Measurements from ENCODE around the gene GPX7. TPM values are rescaled to one million over a fixed set of nuclear protein-coding genes. Genes with fewer than 3 reads are reported as not detected.

Gene GPX7
- total RNA-seq, 1 experiment from 2014 or later = not detected

DNA sequence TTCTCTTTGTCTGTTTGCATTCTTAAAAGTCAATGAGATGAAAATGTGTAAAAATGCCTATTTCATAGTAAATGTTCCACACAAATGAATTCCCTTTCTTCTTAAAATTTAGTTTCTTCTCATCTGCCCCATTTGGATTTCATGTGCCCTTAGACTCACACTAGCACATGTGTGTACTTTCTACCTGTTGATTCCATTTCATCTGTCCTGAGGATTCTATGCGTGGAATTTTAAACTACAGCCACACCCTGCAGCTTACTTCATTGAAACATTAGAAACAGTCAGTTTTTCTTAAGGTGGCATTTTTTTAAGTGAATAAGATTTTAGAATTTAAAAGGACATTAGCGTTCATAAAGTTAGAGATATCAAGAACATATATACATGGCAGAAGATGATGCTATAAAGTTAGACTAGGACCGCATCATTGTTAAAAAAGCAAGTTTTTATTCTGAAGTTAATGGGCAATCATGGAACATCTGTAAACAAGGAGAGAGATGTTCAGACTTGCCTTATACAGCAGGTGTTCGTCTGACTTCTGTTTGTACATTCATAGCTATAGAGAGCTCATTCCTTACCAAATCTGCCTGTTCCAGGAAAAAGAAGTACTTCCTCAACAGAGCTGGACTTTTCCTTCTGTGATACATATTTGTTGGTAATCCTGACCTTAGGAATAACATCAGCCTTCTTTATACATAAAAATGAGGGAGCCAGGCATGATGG, 45.4 kb upstream of the GPX7 start:
- POLR2A ChIA-PET (ENCODE audit: unreplicated experiment) = no interaction called here
- H3F3A ChIP-seq (ENCODE audit: low read length, unreplicated experiment) = no peaks in the 10 kb centered on the region

DNA sequence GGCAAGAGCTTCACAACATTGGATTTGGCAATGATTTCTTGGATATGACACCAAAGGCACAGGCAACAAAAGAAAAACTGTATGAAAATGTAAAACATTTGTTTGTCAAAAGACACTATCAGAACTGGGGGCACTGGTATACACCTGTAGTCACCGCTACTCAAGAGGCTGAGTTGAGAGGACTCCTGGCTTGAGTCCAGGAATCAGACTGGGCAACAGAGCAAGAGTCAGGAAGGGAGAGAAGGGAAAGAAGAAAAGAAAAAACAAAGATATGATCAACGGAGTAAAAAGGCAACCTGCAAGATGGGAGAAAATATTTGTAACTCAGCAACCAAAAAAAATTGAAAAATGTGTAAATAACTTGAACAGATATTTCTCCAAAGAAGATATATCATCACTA, 43.2 kb upstream of the GPX7 start:
- Histone ChIP-seq H3K36me3 (ENCODE audit: low read depth, low read length) (no peaks in the 10 kb centered on the region), H3K9me3 (ENCODE audit: low read length) (no peaks in the 10 kb centered on the region), H3K9me2 (replicated peaks; ENCODE audit: low read length) (no peaks in the 10 kb centered on the region), H3F3A (ENCODE audit: low read length, unreplicated experiment) (no peaks in the 10 kb centered on the region), H3K4me2 (ENCODE audit: low read length) (no peak overlapping the region), H2AFZ (ENCODE audit: low read length) (no peak overlapping the region), H3K4me1 (ENCODE audit: insufficient read depth, low read length) (no peaks in the 10 kb centered on the region; the same call in 1 of the 2 replicates), H4K20me1 (ENCODE audit: low read length) (no peaks in the 10 kb centered on the region), H3K4me3 (ENCODE audit: low read length) (no peak overlapping the region), H3K27ac (ENCODE audit: low read length) (no peak overlapping the region), H3K9ac (ENCODE audit: low read length) (no peak overlapping the region), H3K79me2 (ENCODE audit: low read length) (no peaks in the 10 kb centered on the region; the same call in 1 of the 2 replicates), H3K27me3 (ENCODE audit: low read length) (no peaks in the 10 kb centered on the region)
- ChIA-PET POLR2A (ENCODE audit: unreplicated experiment) (no interaction called here), CTCF (no interaction called here)
- intact Hi-C loops (cut with micrococcal nuclease) = no loop called here
- DNase-seq (no peak), ATAC-seq (no peak)
- TF ChIP-seq, protein P1, sequence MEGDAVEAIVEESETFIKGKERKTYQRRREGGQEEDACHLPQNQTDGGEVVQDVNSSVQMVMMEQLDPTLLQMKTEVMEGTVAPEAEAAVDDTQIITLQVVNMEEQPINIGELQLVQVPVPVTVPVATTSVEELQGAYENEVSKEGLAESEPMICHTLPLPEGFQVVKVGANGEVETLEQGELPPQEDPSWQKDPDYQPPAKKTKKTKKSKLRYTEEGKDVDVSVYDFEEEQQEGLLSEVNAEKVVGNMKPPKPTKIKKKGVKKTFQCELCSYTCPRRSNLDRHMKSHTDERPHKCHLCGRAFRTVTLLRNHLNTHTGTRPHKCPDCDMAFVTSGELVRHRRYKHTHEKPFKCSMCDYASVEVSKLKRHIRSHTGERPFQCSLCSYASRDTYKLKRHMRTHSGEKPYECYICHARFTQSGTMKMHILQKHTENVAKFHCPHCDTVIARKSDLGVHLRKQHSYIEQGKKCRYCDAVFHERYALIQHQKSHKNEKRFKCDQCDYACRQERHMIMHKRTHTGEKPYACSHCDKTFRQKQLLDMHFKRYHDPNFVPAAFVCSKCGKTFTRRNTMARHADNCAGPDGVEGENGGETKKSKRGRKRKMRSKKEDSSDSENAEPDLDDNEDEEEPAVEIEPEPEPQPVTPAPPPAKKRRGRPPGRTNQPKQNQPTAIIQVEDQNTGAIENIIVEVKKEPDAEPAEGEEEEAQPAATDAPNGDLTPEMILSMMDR (conservative IDR thresholded peaks at IDR 0.05; ENCODE audit: low read depth, low read length) = no peak
- TF ChIP-seq EZH2phosphoT487 (IDR thresholded peaks at IDR 0.05; ENCODE audit: borderline replicate concordance, low read length) = no peak
- no peak for TF ChIP-seq EZH2 (IDR thresholded peaks at IDR 0.05; ENCODE audit: low read length, unreplicated experiment)
- no TSS peak for BruUV-seq (replicated peaks)

More for the DNA sequence above, 45.4 kb upstream of the GPX7 start:
- H3K4me1 ChIP-seq (ENCODE audit: insufficient read depth, low read length) = no peaks in the 10 kb centered on the region; the same call in 1 of the 2 replicates
- CTCF ChIA-PET = no interaction called here
- no peak overlapping the region for H3K9ac ChIP-seq (ENCODE audit: low read length)
- no peaks in the 10 kb centered on the region for H3K9me3 ChIP-seq (ENCODE audit: low read length)
- H3K79me2 ChIP-seq (ENCODE audit: low read length) = peaks cover 10% of the 10 kb centered on the region
- H3K36me3 ChIP-seq (ENCODE audit: low read depth, low read length) = no peaks in the 10 kb centered on the region
- H3K27me3 ChIP-seq (ENCODE audit: low read length) = no peaks in the 10 kb centered on the region
- TF ChIP-seq, protein P1 (conservative IDR thresholded peaks at IDR 0.05; ENCODE audit: low read depth, low read length) = no peak
- TF ChIP-seq EZH2phosphoT487 (IDR thresholded peaks at IDR 0.05; ENCODE audit: borderline replicate concordance, low read length) (no peak), EZH2 (IDR thresholded peaks at IDR 0.05; ENCODE audit: low read length, unreplicated experiment) (no peak)
- 0 out of 2 replicates have a peak, but pooled peaks cover 2% of the 10 kb centered on the region for H4K20me1 ChIP-seq (ENCODE audit: low read length)
- intact Hi-C loops (cut with micrococcal nuclease) = no loop called here
- H3K27ac ChIP-seq (ENCODE audit: low read length) = no peak overlapping the region
- no peak overlapping the region for H3K4me2 ChIP-seq (ENCODE audit: low read length)
- DNase-seq (no peak), ATAC-seq (no peak)
- H3K9me2 ChIP-seq (replicated peaks; ENCODE audit: low read length) = no peaks in the 10 kb centered on the region
- BruUV-seq (replicated peaks) = no TSS peak
- H3K4me3 ChIP-seq (ENCODE audit: low read length) = no peak overlapping the region
- H2AFZ ChIP-seq (ENCODE audit: low read length) = no peak overlapping the region

DNA sequence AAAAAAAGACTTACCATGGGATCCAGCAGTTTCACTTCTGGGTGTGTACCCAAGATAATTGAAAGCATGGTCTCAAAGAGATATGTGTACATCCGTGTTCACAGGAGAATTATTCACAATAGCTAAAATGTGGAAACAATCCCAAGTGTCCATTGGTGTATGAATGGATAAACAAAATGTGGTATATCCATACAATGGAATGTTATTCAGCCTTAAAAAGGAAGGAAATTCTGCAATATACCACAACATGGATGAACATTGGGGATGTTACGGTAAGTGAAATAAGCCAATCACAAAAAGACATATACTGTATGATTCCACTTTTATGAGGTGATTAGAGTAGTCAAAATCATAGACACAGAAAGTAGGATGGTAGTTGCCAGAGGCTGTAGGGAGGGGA, 42.3 kb upstream of the GPX7 start:
- H3K9me3 ChIP-seq (ENCODE audit: low read length) = no peaks in the 10 kb centered on the region
- H2AFZ ChIP-seq (ENCODE audit: low read length) = no peak overlapping the region
- no peaks in the 10 kb centered on the region for H3K9me2 ChIP-seq (replicated peaks; ENCODE audit: low read length)
- H3K79me2 ChIP-seq (ENCODE audit: low read length) = no peaks in the 10 kb centered on the region
- no peaks in the 10 kb centered on the region for H4K20me1 ChIP-seq (ENCODE audit: low read length)
- TF ChIP-seq EZH2phosphoT487 (IDR thresholded peaks at IDR 0.05; ENCODE audit: borderline replicate concordance, low read length) (no peak), EZH2 (IDR thresholded peaks at IDR 0.05; ENCODE audit: low read length, unreplicated experiment) (no peak)
- TF ChIP-seq, protein P1 (conservative IDR thresholded peaks at IDR 0.05; ENCODE audit: low read depth, low read length) = no peak
- DNase-seq (no peak), ATAC-seq (no peak)
- H3K27me3 ChIP-seq (ENCODE audit: low read length) = no peaks in the 10 kb centered on the region
- H3K4me1 ChIP-seq (ENCODE audit: insufficient read depth, low read length) = no peaks in the 10 kb centered on the region
- H3F3A ChIP-seq (ENCODE audit: low read length, unreplicated experiment) = no peaks in the 10 kb centered on the region
- H3K4me3 ChIP-seq (ENCODE audit: low read length) = no peak overlapping the region
- H3K36me3 ChIP-seq (ENCODE audit: low read depth, low read length) = no peaks in the 10 kb centered on the region
- H3K9ac ChIP-seq (ENCODE audit: low read length) = no peak overlapping the region
- H3K4me2 ChIP-seq (ENCODE audit: low read length) = no peak overlapping the region
- CTCF ChIA-PET = no interaction called here
- BruUV-seq (replicated peaks) = no TSS peak
- no peak overlapping the region for H3K27ac ChIP-seq (ENCODE audit: low read length)
- intact Hi-C loops (cut with micrococcal nuclease) = no loop called here
- POLR2A ChIA-PET (ENCODE audit: unreplicated experiment) = no interaction called here
